ENCODE data around the gene DOCK7.
"Not testable (repeated sequence)": the region's sequence is repeated elsewhere in the genome, so short reads cannot be mapped to it uniquely, and the experiment has no call there.

Gene DOCK7

GRCh38 chr1:62612770-62613169 is 75.4 kb downstream of the DOCK7 start:
- DNase-seq, result no peak

DNA sequence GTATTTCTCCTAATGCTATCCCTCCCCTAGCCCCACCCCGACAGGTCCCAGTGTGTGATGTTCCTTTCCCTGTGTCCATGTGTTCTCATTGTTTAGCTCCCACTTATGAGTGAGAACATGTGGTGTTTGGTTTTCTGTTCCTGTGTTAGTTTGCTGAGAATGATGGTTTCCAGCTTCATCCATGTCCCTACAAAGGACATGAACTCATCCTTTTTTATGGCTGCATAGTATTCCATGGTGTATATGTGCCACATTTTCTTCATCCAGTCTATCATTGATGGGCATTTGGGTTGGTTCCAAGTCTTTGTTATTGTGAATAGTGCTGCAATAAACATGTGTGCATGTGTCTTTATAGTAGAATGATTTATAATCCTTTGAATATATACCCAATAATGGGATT is 77.6 kb downstream of the DOCK7 start:
- DNase-seq, result not testable (repeated sequence)

GRCh38 chr1:62608905-62609304 is 79.3 kb downstream of the DOCK7 start:
- no peak for DNase-seq

GRCh38 chr1:62601457-62601856 is 86.7 kb downstream of the DOCK7 start:
- no peak for DNase-seq

DNA sequence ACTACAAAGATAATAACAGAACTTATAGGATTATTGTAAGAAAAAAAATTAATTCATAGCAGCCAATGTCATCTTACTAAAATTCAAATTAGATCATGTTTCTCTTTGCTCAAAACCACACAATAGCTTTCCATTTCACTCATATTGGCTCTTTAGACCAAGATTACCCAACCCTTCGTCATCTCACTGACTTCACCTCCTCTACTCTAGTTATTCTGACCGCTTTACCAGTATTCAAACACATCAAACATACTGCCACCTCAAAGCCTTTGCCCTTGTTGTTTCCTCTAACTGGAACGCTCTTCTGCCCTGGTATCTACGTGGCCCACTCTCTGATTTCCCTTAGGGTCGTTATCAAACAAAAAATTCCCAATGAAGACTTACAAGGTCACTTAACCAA is 89.1 kb downstream of the DOCK7 start:
- DNase-seq, result no peak

DNA sequence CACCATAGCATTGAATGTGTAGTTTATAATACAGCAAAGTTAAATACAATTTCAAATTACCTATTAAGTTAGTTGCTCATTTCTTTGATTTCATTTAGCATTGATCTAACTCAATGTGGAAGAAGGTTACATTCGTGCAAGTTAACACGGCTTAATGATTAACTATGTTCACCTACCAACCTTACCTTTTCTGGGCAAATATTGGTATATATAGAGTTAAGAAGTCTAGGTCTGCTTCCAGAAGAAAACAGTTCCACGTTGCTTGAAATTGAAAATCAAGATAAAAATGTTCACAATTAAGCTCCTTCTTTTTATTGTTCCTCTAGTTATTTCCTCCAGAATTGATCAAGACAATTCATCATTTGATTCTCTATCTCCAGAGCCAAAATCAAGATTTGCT is 90.9 kb downstream of the DOCK7 start, which contains the start of gene ANGPTL3:
Gene ANGPTL3 (plus strand): TSS at position 240 of the 400 bp plus-strand sequence. CDS start 47 bp downstream, at position 287.
- DNase-seq, result no peak

DNA sequence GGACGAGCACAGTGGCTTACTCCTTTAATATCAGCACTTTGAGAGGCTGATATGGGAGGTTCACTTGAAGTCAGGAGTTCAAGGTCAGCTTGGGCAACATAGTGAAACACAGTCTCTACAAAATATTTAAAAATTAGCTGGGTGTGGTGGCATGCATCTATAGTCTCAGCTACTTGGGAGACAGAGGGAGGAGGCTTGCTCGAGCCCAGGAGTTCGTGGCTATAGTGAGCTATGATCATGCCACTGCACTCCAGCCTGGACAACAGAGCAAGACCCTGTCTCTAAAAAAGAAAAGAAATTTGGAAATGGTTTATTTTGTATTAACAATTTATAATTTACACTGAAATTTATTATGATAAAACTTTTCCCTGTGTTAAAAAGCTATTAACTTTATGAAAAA is 92.5 kb downstream of the DOCK7 start:
- no peak for DNase-seq

GRCh38 chr1:62593825-62594394 is 94.3 kb downstream of the DOCK7 start:
- DNase-seq, result no peak

DNA sequence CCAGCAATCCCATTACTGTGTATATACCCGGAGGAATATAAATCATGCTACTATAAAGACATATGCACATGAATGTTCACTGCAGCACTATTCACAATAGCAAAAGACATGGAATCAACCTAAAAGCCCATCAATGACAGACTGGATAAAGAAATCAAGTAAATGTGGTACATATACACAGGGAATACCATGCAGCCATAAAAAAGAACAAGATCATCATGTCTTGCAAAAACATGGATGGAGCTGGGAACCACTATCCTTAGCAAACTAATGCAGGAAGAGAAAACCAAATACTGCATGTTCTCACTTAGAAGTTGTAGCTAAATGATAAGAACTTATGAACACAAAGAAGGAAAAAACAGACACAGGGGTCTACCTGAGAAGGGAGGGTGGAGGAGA is 97.2 kb downstream of the DOCK7 start:
- DNase-seq, result no peak

DNA sequence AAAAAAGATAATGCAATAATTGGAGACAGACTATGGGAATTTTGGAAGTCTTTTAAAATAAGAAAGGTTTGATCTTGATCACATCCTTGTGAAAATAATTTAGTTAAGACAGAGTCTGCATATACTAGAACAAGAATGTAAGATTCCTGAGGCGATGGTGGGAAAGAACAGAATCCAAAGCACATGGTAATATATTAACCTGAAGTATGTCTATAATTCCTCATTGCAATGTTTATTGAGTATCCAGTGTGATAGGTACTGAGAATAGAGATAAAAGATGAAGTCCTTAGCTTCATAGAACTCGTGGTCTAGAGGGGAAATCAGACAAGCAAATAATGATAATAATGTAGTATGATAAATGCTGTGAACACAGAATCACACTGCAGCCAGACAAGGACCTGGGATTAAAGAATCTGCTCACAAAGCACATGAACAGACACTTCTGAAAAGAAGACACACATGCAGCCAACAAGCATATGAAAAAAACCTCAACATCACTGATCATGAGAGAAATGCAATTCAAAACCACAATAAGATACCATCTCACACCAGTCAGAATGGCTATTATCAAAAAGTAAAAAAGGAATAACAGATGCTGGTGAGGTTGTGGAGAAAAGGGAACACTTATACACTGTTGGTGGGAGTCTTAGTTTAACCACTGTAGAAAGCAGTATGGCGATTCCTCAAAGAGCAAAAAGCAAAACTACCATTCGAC is 97.8 kb downstream of the DOCK7 start:
- no peak for DNase-seq

DNA sequence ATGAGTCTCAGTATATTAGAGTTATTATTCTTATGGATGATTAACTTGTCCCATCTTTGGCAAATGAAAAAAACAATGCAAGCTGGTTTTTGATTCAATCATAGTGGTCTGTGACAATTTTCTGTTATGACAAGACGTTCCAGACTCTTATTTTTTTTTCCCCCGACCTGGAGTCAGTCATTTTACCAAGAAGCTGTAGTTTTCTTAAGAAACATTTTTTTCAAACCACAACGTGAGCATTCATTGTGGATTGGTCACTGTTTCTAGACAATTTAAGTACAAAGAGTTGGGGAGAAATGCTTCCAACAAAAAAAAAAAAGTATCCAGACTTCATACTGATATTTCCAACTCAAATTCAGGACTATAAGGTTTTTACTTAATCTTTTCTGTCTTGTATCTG is 98.9 kb downstream of the DOCK7 start:
- no peak for DNase-seq

GRCh38 chr1:62588000-62588399 is 100.2 kb downstream of the DOCK7 start:
- DNase-seq, result no peak

GRCh38 chr1:62585469-62586155 is 102.6 kb downstream of the DOCK7 start:
- DNase-seq, result no peak

GRCh38 chr1:62573675-62574074 is 114.5 kb downstream of the DOCK7 start:
- DNase-seq, result no peak

DNA sequence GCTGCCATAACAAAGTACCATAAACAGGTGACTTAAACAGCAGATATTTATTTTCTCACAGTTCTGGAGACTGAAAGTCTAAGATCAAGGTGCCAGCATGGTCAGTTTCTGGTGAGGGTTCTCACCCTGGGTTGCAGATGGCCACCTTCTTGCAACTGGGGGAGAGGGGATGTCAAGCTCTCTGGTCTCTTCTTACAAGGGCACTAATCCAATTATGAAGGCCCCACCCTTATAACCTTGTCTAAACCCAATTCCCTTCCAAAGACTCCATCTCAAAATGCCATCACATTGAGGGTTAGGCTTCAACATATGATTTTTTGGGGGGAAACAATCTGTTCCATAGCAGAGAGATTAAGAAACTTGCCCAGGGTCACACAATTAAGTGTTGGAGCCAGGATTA is 115.7 kb downstream of the DOCK7 start:
- no peak for DNase-seq

DNA sequence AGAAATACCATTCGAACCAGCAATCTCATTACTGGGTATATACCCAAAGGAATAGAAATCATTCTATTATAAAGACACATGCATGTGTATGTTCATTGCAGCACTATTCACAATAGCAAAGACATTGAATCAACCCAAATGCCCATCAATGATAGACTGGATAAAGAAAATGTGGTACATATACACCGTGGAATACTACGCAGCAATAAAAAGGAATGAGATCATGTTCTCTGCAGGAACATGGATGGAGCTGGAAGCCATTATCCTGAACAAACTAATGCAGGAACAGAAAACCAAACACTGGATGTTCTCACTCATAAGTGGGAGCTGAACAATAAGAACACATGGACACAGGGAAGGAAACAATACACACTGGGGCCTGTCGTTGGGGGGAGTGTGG is 116.7 kb downstream of the DOCK7 start:
- not testable (repeated sequence) for DNase-seq

- DNase-seq, result peak in 2 of 3 donors; percentile 23 to 39
These were observed 120.3 kb downstream of the DOCK7 start for GRCh38 chr1:62567926-62568325.

- DNase-seq, result not testable (repeated sequence)
These were observed 121.0 kb downstream of the DOCK7 start for GRCh38 chr1:62567182-62567581.

DNA sequence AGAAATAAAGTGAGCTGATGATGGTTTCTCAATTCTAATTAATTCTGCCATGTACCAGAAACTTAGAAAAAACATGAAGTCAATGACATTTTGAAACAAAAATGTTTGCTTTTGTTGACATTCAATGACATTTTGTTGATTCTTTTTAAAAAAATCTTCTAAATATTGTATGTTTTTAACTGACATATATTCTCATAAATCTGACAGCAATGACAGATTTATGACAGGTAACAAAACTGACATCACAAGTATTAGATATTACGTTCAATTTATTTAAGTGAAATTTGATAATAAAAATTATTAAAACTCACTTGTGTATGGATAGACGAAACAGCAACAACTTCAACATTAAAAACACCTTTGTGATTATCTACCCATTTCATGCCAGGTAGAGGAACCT is 126.9 kb downstream of the DOCK7 start:
- DNase-seq, result no peak

DNA sequence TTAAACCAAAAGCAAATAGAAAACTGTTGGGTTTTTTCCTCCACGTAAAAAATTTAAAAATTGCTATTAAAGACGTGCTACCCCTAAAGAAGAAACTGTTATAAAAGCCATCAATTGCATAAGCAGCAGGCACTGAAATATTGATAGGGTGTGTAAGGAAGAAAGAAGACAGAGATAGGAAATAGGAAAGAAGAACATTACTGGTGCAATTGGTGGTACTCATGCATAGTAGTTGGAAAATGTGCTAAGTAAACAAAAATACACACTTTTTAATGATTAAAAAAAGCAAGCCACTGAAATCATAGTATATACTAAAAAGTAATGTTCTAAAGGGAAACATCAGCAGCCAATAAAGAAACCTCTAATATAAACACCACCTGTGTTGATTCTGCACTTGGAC is 143.6 kb downstream of the DOCK7 start:
- no peak for DNase-seq

- no peak for DNase-seq
These were observed 147.1 kb downstream of the DOCK7 start for GRCh38 chr1:62541048-62541447.

GRCh38 chr1:62539028-62539447 is 149.1 kb downstream of the DOCK7 start:
- DNase-seq, result no peak

- no peak for DNase-seq
These were observed 151.3 kb downstream of the DOCK7 start for GRCh38 chr1:62536865-62537264.

GRCh38 chr1:62530516-62531154 is 157.6 kb downstream of the DOCK7 start:
- DNase-seq, result peak in 1 of 3 donors; percentile 4

All from suppressor macrophage treated with lipopolysaccharide for 1 hour (primary cell).